G401.6 (cell line): Measurements from ENCODE around the gene SEPTIN7.

Experiments used
- FAIRE-seq: peaks from 2 replicates; lab custom pipeline; 2012; peaks lifted over from hg19 to GRCh38; lab: Jason Lieb, UNC

Gene SEPTIN7

DNA sequence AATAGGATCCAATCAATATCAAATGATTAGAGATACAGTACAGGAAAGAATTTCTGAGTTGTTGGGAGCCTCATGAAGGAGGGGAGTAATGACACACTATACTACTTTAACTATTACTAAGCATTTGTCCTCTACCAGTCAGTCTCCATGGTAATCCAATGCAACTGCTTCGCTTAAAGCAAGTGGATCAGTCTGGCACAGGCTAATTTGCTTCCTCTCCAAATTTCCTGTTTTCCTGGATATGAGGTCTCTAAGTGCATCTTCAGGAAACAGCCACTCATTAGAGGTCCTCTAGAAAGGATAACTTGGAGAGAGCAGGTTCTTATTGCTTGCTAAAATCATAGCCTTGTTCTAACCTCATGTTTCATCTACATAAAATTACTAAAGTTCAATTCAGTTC lies 8.4 kb upstream of the SEPTIN7 start:
- no peak for FAIRE-seq

- no peak for FAIRE-seq
Measured at GRCh38 chr7:35792873-35793489, 7.9 kb upstream of the SEPTIN7 start.

DNA sequence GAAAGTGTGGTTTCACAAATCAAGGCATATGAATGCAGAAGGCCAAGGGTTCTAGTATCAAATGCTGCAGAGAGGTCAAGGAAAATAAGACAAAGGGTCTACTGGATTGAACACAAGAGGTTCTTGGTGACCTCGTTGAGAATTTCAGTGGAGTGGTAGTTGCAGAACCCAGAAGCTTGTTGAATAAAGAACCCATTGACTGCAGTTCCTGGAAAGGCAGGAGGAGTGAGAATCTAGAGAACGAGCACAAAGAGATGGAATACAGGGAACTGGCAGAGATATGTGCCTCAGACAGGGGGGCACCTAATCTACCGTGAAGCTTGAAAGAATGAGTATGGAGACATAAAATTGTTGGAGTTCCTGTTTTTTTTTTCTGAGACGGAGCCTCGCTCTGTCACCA lies 3.5 kb upstream of the SEPTIN7 start:
- no peak for FAIRE-seq

DNA sequence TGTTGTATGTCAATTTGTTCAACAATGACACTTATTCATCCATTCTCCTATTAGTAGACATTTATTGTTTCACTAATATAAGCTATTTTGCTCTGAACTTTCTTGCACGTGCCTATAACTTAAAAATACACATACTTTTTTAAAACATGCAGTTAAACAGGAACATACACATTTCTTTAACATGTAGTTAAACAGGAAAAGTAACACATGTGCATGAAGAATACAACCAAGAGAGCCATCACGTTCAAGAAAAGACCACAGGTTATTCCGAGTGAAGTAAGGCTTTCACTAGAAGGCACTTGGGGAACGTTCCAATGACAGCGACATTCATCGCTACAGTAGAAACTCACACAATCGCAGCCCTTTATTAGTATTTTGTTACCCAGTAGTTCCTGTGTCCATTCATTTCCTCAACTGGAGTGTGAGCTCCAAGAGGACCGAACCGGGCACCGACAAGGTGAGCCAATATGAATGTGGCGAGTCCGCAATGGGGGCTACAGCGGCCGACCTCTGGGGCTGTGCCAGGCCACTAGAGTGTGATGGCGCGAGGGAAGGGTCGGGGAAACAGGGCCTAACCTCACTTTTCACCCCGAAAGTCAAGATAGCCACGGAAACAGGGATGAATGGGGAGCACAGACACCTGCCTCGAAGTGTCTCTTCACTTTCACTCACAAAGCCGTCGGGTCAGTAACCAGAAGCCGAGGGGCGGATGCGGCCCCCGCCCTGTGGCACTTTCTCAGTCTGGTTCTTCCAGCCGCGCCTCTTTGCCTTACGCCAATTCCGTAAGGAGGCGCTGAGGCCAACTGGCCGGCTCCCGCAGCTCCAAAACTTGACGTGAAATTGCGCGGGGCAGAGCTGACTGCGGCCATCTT lies 775 bp upstream of the SEPTIN7 start:
- FAIRE-seq = no peak

GRCh38 chr7:35801392-35802101 lies 690 bp downstream of the SEPTIN7 start:
- no peak for FAIRE-seq

GRCh38 chr7:35802102-35802466 lies 1.2 kb downstream of the SEPTIN7 start:
- FAIRE-seq = no peak

DNA sequence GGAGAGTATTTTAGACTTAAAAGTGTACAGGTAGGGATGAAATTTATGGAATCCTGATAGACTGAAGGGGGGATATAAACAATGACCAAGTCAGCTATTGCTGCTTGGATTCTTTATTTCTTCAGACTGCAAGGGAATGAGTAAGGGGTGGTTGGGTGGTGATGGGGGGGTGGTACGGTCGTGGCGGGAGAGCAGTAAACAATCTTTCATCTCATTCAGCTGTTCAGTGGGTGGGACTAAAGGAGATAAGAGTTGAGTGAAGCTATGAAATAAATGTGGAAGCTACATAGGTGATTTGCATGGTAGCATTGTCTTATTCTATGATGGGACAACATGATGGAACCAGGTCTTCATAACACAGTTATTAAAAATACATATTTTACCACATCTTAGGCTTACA lies 1.8 kb downstream of the SEPTIN7 start:
- no peak for FAIRE-seq

DNA sequence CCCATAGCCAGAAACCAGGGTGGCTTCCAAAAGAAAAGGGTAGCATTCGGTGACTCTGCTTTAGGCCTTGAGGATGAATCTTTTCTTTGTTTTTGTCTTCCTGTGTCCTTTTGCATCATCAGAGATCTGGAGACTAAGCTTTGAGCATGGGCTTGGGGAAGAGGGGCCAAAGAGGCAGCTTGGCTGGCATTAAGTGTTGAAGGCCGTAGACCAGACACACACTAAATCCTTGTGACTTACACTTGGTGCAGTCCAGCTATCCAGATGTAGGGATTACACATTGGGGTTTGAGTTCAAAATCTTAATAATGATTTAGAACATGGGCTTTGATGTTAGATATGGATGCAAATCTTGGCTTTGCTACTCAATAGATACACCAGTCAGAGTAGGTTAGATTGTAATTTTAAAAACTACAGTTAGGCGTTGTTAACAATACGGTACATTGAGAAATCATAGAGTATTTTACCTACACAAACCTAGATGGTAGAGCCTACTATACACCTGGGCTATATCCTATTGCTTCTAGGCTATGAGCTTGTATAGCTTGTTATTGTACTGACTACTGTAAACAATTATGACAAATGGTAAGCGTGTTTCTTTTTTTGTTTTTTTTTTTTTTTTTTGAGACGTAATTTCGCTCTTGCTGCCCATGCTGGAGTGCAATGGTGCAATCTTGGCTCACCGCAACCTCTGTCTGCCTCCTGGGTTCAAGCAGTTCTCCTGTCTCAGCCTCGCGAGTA lies 3.5 kb downstream of the SEPTIN7 start:
- no peak for FAIRE-seq

GRCh38 chr7:35805876-35806275 lies 5.0 kb downstream of the SEPTIN7 start:
- no peak for FAIRE-seq

- FAIRE-seq = no peak
Measured at GRCh38 chr7:35816514-35816913, 15.7 kb downstream of the SEPTIN7 start.

GRCh38 chr7:35817181-35817580 lies 16.3 kb downstream of the SEPTIN7 start:
- FAIRE-seq = no peak

DNA sequence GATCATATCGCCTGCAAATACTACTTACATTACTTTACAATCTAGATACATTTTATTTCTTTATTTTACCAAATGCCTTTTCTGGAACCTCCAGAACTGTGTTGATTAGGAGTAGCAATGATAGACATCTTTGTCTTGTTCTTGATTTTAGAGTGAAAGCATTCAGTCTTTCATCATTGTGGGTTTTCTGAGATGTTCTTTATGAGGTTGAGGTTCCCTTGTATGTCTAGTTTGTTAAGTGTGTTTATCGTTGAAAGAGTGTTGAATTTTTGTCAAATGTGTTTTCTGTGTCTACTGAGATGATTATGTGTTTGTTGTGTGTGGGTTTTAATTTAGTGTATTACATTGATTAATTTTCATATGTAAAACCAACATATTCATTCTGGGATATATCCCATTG lies 17.1 kb downstream of the SEPTIN7 start:
- FAIRE-seq = no peak

GRCh38 chr7:35818513-35818912 lies 17.7 kb downstream of the SEPTIN7 start:
- no peak for FAIRE-seq

DNA sequence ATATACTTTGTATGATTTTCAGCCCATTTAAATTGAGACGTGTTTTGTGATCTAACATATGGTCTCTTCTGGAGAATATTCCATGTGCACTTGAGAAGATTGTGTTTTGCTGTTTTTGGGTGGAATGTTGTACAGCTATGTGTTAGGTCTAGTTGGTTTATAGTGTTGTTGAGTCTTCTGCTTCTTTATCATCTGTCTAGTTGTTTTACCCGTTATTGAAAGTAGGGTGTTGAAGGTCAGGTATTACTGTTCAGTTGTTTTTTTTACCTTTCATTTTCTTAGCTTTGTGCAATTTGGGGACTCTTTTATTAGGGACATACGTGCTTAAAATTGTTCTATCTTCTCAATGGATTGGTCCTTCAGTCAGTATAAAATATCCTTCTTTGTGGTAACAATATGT lies 18.5 kb downstream of the SEPTIN7 start:
- no peak for FAIRE-seq

GRCh38 chr7:35819954-35820703 lies 19.3 kb downstream of the SEPTIN7 start:
- no peak for FAIRE-seq

DNA sequence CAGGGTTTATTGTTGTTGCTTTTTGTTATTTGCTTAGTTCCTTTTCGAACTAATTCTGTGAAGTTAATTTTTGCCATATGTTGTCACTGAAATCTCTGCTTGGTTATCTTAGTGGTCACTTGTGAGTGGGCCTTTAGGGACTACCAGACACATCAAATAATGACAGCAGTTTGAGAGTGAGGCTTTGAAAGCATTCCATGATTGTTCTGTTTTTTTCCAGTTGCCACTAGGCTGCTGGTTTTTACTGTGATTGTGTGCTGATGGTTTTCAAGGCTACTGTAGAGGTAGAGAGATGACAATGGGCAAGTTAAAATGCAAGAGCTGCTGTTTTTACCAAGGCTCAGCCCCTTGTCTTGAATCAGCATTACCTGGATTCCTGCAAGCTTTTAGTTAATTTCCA lies 20.0 kb downstream of the SEPTIN7 start:
- FAIRE-seq = no peak

DNA sequence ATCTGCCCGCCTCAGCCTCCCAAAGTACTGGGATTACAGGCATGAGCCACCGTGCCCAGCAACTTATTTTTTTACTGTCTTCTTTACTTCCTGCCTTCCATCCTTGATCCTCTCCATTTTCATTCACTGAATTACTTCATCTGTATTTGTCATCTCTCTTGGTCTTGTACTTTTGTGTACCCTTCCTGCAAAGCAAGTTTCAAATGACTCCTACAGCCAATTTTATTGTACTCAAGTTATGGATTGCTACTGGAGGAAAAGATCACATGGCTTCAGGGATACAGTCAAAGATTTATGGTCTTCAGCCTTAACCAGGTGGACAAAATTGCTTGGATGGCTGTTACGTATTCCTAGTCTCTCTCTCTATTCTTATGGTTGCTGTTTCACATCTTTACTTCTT lies 22.6 kb downstream of the SEPTIN7 start:
- FAIRE-seq = no peak

GRCh38 chr7:35825974-35826373 lies 25.1 kb downstream of the SEPTIN7 start:
- no peak for FAIRE-seq

- peak; percentile 57 for FAIRE-seq
Measured at GRCh38 chr7:35826751-35827150, 25.9 kb downstream of the SEPTIN7 start.

GRCh38 chr7:35828817-35829216 lies 28.0 kb downstream of the SEPTIN7 start:
- FAIRE-seq = no peak

- no peak for FAIRE-seq
Measured at GRCh38 chr7:35831208-35831607, 30.4 kb downstream of the SEPTIN7 start.
